ENCODE results near the gene HDAC9.

GRCh38 chr7:18844735-18845134 is 349.2 kb downstream of the HDAC9 start:
- no peak for TF ChIP-seq CTCF (IDR thresholded peaks at IDR 0.05; ENCODE audit: borderline replicate concordance, extremely low read depth, low read length, poor library complexity, severe bottlenecking)
- TF ChIP-seq EZH2 (IDR thresholded peaks at IDR 0.05; ENCODE audit: borderline replicate concordance, low read depth, low read length, severe bottlenecking), result no peak

Data from DND-41 (cell line).